ENCODE results near the gene RGS4.

RGS4 gene

DNA sequence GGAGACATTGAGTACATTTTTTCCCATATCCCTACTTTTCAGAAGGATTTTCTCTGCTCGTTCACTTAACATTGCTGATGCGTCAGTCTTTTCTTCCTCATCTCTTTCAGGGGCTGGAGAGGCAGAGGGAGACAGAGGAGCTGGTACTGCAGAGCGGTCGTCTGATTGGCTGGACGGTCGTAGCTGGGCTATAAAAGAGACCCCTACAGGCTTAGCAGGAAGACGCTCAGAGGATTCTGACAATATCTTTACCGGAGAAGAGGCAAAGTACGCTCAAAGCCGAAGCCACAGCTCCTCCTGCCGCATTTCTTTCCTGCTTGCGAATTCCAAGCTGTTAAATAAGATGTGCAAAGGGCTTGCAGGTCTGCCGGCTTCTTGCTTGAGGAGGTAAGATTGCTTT lies at the start of gene RGS4:
RGS4 (plus strand) TSS at position 220 of the 400 bp plus-strand sequence; CDS start at position 344, 124 bp downstream.
- no peak for DNase-seq

DNA sequence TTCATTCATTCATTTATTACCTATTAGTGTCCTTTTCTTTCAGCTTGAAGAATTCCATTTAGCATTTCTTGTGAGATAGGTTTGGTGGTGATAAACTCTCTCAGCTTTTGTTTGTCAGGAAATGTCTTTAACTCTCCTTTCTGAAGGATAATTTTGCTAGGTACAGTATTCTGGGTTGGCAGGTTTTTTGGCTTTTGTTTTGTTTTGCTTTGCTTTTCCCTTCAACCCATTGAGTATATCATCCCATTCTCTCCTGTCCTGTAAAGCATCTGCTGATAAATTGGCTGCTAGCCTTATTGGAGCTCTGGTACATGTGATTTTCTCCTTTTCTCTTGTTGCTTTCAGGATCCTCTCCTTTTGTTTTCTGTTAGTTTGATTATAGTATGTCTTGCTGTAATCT lies 47.0 kb upstream of the RGS4 start:
- DNase-seq, result no peak

DNA sequence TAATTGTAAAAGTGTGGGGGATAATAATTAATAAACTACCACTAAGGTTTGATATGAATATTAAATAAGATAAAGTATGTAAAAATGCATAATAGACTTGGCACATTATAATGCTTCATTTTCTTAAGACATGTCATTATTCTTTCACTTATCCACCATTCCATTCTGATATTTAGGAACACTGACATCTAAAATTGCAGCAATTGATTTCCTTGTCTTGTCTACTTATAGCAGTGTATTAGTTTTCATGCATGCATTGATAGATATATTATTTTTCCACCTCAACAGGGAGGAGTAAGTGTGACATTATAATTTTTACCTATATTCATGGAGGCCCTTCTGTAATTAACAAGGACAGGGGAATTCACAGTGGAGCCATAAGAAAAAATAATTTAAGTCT lies 41.6 kb upstream of the RGS4 start:
- no peak for DNase-seq

DNA sequence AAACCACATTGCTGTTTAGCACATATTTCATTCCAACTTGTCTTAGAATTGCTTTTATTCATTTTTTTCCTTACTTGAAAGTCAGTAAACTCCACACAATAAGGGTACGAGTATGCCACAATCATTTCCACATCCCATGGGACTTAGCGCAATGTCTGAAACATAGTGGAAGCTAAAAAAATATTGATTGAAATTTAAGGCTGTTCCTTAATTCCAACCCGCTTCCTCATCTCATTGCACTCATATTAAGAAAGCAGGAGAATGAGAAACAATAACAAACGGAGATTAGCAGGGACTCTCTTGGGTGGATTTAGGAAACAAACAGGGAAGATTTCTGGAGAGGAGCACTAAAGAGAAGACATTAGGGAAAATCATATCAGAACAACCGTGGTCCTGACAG lies 39.3 kb upstream of the RGS4 start:
- DNase-seq, result no peak

DNA sequence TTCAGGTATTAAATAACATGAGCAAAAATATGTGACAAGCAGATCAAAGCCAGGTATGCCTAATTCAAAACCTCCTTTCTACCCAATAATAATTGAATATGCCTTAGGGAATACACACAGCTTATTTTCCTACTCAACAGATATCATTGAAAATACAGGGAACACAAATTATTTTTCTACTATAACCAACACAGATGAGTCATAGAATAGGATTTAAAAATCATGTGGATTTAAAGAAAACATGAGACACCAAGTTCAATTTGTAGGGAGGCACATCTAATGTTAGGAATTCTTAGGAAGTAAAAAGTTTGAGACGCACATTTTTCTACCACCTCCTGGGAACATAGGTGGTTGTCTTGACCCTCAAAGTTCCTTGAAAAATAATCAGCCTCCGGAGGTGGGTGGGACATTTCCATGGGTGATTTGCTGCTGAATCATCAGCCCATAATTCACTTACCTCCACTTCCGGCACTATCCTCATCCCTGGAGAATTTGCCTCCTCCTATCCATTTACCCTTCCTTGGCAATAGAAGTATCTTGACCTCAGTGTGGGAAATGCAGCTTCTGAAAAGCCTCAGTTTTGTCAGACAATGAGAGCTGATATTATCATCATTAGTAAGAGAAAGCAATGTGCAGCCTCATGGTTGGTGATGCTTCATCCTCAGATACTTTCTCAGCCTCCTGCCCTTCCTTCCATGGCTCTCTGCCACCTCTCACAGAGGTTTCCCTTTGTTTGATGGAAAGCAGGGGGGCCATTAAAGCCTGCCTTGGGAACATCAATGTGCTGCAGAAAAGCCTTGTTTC lies 33.5 kb upstream of the RGS4 start:
- DNase-seq, result no peak

DNA sequence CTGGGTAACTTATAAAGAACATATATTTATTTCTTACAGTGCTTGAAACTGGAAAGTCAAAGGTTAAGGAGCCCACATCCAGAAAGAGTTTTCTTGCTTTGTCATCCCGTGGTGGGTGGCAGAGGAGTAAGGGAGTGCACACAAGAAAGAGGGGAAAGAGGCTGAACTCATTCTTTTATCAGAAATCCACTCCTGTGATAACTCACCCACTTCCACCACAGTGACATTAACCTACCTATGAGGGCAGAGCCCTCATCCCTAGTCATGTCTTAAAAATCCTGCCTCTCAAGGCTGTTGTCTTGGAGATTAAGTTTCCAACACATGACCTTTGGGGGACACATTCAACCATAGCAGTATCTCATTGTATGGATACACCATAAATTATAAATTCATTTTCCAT lies 32.5 kb upstream of the RGS4 start:
- no peak for DNase-seq

DNA sequence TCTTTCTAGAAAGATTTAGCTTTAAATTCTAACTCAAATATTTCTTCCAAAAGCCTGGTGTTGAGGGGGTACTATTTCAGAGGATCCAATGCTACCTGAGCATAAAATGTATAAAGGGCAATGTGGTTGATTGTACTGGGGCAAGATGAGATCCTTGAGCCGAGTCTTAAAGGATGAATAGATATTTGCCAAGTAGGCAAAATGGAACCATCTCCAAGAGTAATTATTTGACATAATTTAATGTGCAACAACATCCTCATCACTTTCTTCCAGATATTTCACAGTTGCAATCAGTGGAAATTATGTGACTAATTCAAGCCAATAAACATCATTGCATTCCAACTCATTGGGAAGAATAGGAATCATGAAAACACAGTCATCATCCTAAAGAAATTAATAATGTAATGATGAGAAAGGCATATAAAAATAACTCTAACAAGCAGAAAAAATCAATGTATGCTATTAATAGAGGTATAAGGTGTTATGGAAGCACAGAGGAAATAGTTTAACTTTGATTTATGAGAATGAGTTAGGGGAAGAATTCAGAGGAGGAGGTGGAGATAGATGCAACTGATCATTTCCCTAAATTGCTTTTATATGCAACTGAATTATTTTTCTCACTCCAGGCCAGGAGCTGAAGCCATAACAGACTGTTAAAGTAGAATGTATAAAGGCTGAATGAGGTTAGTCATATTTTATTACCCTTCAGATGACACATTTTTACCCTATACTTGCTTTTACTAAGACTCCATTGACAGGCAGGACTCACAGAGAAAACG lies 30.0 kb upstream of the RGS4 start:
- DNase-seq, result no peak

DNA sequence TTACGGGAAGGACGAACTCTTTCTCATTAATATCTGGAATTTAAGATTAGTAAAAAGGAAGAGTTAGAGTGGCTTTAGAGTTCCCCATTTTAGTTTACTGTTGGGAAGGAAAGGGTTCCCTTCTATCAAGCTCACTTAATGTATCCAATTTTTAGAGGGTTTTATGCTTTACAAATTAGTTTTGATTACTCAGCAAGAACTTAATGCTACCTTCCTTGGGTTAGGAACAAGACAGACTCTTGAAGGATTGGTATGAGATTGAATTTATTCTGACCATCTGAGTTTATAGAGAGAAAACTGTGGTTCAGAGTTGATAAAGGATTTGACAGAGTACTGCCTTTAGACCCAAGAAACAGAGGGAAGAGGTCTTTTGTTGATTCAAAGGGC lies 29.5 kb upstream of the RGS4 start:
- no peak for DNase-seq

DNA sequence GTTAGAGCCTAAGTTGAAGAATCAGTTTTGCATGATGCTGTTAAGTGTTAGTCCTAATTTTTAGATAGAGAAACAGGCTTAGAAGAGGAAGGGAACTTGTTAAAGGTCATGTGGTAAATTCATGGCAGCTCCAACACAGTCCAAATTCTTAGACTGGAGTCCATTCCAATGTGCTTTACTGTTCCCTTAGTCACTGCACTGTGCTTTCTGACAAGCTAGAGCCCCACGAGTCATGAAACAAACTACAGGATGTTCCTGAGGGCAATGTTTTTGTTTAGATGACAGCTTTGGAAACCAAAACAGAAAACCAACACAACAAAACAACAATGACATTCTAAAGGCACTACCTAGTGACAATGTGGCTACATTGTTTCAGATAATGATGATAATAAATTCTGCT lies 23.1 kb upstream of the RGS4 start:
- DNase-seq, result no peak

DNA sequence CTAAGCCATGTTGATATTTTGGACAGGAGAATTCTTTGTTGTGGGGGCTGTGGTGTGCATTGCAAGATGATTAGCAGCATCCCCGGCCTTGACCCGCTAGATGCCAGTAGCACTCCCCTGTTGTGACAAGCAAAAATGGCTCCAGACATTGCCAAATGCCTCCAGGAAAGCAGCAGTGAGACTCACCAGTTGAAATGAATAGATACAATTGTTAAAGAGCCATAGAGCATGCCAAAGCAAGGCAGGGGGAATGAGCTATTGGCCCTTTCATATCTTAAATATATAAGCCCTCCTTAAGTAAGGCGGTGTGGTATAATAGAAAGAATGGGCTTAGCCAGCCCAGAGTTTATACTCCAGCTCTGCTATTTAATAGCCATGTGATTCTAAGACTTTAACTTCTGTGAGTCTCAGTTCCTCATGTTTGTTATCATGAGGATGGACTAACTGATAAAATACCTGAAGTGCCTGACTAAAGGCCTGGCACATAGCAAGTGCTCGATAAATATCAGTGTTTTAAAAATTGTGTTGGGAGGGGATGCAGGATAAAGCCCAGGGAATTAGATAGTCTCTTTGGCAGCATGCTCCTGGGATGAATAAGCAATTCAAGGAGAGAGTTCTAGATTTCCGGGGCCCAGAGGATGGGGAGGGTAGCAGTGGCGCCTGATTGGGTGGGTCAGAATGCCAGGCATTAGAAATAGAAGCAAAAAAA lies 21.1 kb upstream of the RGS4 start:
- no peak for DNase-seq

DNA sequence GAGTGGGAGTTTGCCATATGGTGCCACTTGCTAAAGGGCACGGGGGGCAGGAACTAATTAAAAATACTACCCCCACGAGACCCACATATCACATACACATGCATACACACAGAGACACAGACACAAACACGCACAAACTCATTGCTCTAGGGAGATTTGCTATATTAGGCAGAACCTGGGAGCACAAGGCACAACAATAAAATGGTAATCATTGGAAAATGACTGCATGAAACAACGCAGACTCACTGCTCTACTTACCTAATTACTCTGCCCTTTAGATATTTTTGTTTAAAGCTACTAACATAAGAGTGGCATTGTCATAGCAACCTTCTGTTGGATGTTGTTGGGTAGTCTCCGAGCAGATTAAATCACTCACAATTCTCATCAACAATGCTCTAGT lies 20.3 kb upstream of the RGS4 start:
- no peak for DNase-seq

DNA sequence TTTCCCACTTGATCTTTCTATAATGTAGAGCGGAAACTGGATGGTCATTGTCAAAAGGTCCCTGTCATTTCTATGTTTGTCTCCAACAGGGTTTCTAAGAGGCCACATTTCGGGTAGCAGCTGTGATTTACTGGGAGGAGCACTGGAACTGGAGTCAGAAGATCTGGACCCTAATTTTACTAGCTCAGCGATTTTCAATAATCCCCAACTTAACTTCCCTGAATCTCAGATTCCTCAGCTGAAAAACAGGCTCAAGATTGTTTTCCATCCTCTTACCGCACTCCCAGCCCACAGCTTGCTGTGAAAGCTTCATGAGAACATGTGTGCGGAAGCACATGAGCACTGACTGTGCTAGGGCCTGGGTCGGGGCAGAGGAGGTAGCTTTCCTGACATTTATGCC lies 19.9 kb upstream of the RGS4 start:
- no peak for DNase-seq

DNA sequence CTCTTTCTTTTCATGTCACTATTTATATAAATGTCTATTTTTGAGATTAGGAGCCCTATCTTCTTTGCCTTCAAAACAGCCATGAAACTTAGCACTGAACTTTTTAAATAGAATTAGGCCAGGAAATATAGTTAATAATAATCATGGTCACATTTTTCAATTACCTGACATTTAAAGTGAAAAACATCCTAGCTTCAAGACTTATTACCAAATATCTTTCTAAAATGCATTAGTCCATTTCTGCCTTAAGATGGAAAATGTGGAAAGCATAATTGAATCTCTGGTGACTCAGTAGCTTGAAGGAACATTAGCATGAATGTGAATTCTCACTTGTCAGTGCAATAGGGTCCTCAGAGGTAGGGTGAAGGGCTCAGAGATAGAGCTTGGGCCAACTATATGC lies 18.7 kb upstream of the RGS4 start:
- no peak for DNase-seq

DNA sequence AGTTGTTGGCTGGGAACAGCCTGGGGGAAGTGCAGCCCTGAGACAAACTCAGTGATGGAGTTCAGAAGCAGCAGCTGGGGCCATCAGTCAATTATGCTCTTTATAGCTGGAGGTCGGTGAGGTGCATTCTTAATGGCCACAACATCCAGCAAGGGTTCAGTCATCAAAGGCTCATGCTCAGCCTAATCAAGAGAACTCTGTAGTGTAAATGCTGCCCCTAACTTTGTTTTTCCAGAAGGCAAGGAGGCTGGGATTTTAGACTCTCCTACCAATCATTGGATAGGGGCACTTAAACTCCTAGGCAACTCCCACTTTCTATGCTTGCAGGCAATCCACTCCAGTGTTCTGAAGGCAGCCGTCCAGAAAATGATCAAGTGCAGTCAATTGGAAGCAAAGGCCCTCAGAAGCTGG lies 15.0 kb upstream of the RGS4 start:
- DNase-seq, result no peak

DNA sequence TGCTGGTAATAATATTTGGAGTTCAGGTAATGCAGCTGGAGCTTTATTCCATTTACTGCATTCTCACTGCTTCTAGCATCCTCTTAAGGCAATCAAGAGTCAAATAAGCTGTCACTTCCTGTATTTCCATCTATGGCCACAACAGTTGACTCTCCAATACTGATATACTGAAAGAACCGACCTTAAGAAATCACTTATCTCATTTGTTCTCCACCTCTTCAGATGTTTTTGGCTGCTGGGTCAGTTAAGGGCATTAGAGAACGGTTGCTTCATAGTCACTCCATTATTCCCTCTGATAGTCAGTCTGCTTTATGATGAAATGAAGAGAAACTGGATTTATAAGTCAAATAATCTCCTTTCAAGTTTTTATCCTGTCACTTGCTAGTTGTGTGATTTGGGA lies 14.2 kb upstream of the RGS4 start:
- no peak for DNase-seq

DNA sequence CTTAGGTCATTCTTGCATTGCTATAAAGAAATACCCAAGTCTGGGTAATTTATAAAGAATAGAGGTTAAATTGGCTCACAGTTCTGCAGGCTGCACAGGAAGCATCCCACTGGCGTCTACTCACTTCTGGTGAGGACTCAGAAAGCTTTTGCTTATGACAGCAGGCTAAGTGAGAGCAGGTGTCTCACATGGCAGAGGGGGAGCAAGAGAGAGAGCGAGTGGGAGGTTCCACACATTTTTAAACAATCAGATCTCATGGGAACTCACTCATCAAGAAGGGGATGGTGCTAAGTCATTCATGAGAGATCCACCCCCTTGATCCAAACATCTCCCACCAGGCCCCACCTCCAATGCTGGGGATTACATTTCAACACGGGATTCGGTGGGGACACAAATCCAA lies 13.6 kb upstream of the RGS4 start:
- no peak for DNase-seq

DNA sequence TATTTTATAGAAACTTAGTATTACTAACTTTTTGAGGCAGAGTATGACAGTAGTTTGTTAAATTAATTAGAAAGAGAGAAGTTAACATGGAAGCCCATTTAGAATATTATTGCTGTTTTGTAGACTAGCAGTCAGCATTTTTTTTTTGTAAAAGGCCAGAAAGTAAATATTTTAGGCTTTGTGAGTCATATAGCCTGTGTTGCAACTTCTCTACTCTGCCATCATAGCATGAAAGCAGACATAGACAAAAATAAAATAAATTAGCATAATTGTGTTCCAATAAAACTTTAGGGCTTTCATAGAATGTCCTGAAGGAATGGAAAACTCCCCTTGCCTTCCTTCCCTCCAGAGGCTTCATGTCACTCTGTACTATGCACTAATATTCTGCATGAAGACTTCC lies 12.3 kb upstream of the RGS4 start:
- DNase-seq, result no peak

DNA sequence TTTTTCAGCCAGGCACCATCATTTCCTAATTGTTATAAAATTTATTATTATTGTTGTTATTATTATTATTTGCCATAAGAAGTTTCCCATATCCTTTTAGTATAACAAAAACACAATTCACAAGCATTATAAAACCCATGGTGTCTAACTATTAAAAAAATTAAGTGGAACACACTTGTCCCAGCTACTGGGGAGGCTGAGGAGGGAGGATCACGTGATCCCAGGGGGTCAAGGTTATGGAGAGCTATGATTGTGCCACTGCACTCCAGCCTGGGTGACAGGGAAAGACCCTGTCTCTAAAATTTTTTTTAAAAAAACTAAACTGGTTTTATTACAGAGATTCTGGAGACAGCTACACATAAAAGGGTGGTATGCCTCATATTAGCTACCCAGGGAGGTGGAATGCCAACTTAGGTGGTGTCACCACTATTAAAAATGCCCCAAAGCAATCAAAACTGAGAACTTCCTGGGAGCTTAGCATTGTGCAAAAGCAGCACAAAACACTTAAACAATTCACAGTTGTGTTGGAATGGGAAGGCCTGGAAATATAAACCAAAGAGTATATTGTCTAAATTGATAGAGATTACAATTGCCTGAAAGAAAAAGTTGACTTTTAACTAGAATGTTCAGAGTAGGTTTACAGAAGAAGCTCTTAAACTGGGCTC lies 8.7 kb upstream of the RGS4 start:
- DNase-seq, result no peak

DNA sequence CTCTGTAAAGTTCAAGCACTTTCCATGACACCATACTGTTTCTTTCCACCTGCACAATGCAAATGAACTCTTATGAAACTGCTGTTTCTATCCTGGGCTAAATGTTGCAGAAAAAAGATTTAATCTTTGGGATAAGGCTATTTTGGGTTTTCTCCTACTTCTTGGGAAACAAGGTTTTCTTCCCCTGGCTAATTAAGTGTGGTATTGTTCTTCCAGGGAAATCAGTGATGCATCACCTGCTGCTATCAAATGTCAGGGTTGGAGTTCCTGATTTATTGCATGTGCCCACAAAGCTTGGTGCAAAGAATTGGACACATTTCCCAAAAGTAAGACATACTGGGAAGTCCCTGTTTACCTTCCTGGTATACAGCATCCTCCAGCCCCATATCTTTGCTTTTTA lies 6.0 kb upstream of the RGS4 start:
- DNase-seq, result no peak

DNA sequence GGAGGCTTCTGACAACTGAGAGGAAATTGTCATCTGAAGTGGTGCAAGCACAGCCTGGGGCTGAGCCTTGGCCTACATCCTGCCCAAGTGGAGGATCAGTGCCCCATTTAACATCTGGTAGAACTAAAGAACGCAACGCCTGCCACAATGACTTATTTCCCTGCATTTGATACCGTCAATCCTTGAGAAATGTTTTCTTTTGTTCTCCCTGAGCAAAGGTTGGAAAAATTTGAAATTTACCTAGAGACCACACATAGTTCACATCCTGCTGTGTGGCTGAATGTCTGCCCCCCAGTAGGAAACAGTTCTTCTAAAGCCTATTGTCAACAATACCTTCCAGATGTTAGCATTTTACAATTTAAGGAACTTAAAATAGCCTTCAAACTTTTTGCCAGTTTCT lies 5.6 kb upstream of the RGS4 start:
- DNase-seq, result no peak

DNA sequence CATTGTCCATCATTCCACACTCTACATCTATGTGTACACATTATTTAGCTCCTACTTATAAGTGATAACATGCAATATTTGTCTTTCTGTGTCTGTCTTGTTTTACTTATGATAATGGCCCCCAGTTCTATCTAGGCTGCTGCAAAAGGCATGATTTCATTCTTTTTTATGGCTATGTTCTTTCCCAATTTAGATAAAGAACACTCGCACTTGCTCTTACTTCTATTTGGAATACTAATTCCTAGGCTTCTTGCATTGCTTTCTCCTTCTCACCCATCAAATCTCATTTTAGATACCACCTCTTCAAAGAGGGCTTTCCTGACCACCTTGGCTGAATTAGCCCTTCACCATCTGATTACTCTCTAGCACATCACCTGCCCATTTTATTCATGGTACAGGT lies 3.0 kb upstream of the RGS4 start:
- no peak for DNase-seq

DNA sequence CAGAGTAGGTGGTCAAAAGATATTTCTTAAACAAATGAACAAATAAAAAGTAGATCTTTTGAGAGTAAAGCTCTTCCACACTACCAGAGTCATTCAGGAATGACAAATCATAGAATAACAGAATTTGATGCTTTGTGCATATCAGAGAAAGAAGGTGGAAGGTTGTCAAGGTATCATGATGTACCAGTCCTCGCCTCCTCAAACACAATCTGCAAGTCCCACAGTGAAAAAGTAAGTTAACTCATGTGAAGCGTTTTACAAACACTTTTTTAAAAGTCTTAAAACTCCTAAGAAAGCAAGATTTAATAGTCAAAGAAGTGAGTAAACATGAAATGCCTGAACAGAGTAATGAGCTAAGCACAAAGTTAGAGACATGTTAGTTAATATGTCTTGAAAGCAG lies 2.5 kb upstream of the RGS4 start:
- no peak for DNase-seq

DNA sequence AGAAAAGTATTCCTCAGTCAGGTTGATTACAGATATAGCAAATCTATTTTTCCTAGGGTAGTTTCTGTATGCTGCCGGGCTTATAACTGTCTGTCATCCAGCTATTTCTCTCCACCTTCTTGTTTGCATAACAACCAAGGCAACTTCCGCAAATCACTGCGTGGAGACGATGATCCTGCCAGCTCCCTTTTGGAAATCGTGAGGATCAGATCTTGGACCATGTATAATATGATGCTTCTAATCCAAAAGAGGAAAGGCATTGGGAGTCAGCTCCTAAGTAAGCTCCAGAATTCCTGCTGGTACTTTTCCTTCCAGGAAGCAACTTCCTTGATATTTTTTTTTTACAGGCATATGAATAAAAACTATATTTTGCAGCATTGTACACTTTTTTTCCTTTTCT lies 445 bp upstream of the RGS4 start:
- DNase-seq, result no peak
